ENCODE measurements around the gene HNRNPLL. TPM values are rescaled to one million over a fixed set of nuclear protein-coding genes. Genes with fewer than 3 reads are reported as not detected.
A peak's percentile ranks its signal among the peaks of the same experiment; 100 is the strongest.

Gene HNRNPLL
- total RNA-seq, 1 donor from 2014 or later = 56.8 TPM

DNA sequence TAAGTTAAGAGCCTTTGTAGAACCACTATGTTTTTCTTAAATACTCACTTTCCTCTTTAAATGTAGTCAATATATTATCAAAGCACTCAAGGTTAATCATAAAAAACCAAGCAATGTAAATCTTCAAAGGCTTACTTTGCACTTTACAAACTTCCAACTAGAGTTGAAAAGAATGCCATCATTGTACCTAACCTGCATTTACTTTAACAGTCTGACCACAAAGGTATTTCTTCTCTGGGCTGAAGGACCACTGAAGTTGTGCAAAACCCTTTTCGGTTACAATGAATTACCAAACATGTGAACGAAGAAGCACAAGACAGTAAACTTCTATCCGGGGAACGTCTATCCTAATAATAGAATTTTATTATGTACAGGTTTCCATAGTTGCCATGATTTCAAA lies 3.0 kb downstream of the HNRNPLL start:
- TF ChIP-seq, protein P1, sequence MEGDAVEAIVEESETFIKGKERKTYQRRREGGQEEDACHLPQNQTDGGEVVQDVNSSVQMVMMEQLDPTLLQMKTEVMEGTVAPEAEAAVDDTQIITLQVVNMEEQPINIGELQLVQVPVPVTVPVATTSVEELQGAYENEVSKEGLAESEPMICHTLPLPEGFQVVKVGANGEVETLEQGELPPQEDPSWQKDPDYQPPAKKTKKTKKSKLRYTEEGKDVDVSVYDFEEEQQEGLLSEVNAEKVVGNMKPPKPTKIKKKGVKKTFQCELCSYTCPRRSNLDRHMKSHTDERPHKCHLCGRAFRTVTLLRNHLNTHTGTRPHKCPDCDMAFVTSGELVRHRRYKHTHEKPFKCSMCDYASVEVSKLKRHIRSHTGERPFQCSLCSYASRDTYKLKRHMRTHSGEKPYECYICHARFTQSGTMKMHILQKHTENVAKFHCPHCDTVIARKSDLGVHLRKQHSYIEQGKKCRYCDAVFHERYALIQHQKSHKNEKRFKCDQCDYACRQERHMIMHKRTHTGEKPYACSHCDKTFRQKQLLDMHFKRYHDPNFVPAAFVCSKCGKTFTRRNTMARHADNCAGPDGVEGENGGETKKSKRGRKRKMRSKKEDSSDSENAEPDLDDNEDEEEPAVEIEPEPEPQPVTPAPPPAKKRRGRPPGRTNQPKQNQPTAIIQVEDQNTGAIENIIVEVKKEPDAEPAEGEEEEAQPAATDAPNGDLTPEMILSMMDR (IDR thresholded peaks at IDR 0.05) = no peak
- Histone ChIP-seq H3K27ac (peak overlapping the region; percentile 58), H3K4me1 (peaks cover 46% of the 10 kb centered on the region), H3K9me3 (no peaks in the 10 kb centered on the region), H3K36me3 (no peaks in the 10 kb centered on the region), H3K4me3 (peak overlapping the region; percentile 83), H3K27me3 (no peaks in the 10 kb centered on the region)
- intact Hi-C loops (cut with DNase I) = no loop called here
- DNase-seq = no peak
- no peak for ATAC-seq

DNA sequence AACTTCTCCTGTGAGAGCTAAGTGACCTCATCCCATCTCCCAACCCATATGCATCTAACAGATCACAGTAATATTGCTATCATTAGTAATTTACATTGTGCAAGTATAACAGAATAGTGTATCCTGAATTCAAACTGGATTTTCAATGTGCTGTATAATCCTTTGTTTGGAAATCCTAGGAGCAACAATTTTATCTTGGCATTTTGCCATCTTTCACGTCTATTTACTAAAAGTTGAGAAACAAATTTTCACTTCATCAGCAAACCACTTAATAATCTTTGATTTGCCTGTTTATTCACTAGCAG lies 3.8 kb downstream of the HNRNPLL start:
- H3K4me1 ChIP-seq = peaks cover 44% of the 10 kb centered on the region
- H3K4me3 ChIP-seq = no peak overlapping the region
- no peak overlapping the region for H3K27ac ChIP-seq
- intact Hi-C loops (cut with DNase I) = no loop called here
- DNase-seq = no peak
- no peak for ATAC-seq
- no peaks in the 10 kb centered on the region for H3K9me3 ChIP-seq
- no peaks in the 10 kb centered on the region for H3K36me3 ChIP-seq
- TF ChIP-seq, protein P1 (IDR thresholded peaks at IDR 0.05) = no peak
- no peaks in the 10 kb centered on the region for H3K27me3 ChIP-seq

DNA sequence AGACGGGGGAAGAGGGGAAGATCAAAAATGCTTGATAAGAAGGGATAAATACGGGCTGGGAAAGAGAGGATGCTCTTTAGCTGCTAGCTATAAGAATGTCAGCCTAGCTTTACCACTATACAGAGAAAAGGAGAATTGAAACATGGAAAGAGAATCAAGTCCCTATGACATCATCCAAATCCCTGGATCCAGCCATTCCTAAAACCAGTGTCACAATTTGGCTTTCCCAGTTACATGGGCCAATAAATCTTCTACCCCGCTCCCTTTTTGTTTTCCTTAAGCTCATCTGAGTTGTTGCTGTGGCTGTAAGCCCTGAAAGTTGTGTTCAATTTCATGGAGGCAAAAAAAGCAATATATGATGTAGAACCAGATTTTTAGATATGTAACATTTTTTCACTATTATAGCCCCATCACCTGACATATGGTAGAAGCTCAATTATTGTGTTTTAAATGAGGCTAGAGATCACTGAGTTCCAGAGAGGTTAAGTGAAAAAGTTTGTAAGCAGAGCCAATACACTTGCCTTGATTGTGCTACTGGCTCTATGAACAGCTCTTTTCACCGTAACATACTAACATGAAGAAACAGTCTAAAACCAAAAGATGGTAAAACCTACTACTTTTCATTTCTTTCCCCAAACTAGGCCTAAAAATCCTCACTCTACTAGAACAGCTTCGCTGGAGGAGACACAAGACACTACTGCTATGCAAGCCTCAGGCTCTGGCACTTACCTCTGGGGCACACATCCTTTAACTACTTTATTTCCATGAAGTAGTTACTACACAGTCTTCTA lies 4.3 kb downstream of the HNRNPLL start:
- intact Hi-C loops (cut with DNase I) = no loop called here
- no peaks in the 10 kb centered on the region for H3K36me3 ChIP-seq
- ATAC-seq = no peak
- TF ChIP-seq, protein P1 (IDR thresholded peaks at IDR 0.05) = no peak
- peak overlapping the region; percentile 11 for H3K27ac ChIP-seq
- no peak for DNase-seq
- H3K4me1 ChIP-seq = peaks cover 41% of the 10 kb centered on the region
- H3K4me3 ChIP-seq = no peak overlapping the region
- no peaks in the 10 kb centered on the region for H3K9me3 ChIP-seq
- no peaks in the 10 kb centered on the region for H3K27me3 ChIP-seq

GRCh38 chr2:38597115-38597514 lies 5.6 kb downstream of the HNRNPLL start:
- no peaks in the 10 kb centered on the region for H3K9me3 ChIP-seq
- DNase-seq (no peak), ATAC-seq (no peak)
- no peak overlapping the region for H3K27ac ChIP-seq
- H3K4me1 ChIP-seq = peaks cover 46% of the 10 kb centered on the region
- no peaks in the 10 kb centered on the region for H3K27me3 ChIP-seq
- no peak overlapping the region for H3K4me3 ChIP-seq
- TF ChIP-seq, protein P1 (IDR thresholded peaks at IDR 0.05) = no peak
- H3K36me3 ChIP-seq = no peaks in the 10 kb centered on the region
- intact Hi-C loops (cut with DNase I) = no loop called here

DNA sequence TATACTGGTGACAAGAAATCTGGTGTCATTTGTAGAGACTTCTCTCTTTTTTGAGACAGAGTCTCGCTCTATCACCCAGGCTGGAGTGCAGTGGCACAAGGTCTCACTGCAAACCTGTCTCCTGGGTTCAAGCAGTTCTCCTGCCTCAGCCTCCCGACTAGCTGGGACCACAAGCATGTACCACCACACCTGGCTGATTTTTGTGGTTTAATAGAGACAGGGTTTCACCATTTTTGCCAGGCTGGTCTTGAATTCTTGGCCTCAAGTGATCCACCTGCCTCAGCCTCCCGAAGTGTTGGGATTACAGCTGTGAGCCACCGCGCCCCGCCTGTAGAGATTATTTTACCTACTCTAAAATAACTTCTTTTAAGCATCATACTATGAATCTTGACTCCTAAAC lies 6.5 kb downstream of the HNRNPLL start:
- no peak for ATAC-seq
- DNase-seq = no peak
- intact Hi-C loops (cut with DNase I) = no loop called here
- Histone ChIP-seq H3K4me1 (peaks cover 48% of the 10 kb centered on the region), H3K27ac (no peak overlapping the region), H3K4me3 (no peak overlapping the region), H3K27me3 (no peaks in the 10 kb centered on the region), H3K36me3 (no peaks in the 10 kb centered on the region), H3K9me3 (no peaks in the 10 kb centered on the region)
- TF ChIP-seq, protein P1 (IDR thresholded peaks at IDR 0.05) = no peak

- TF ChIP-seq, protein P1 (IDR thresholded peaks at IDR 0.05) = no peak
- intact Hi-C loops (cut with DNase I) = no loop called here
- H3K36me3 ChIP-seq = no peaks in the 10 kb centered on the region
- H3K4me1 ChIP-seq = peaks cover 27% of the 10 kb centered on the region
- H3K4me3 ChIP-seq = no peak overlapping the region
- H3K9me3 ChIP-seq = no peaks in the 10 kb centered on the region
- DNase-seq = no peak
- no peak for ATAC-seq
- H3K27me3 ChIP-seq = no peaks in the 10 kb centered on the region
- no peak overlapping the region for H3K27ac ChIP-seq
Observed at GRCh38 chr2:38592951-38593350, 9.8 kb downstream of the HNRNPLL start.
